Fibroblast of the conjunctiva (primary cell): ENCODE results near the gene CAMTA1.

Experiments used
- DNase-seq: peaks from one replicate; pipeline ENCODE4 v3.0.0-alpha.2; 2010; ENCODE audit warnings: low read depth

CAMTA1 gene

DNA sequence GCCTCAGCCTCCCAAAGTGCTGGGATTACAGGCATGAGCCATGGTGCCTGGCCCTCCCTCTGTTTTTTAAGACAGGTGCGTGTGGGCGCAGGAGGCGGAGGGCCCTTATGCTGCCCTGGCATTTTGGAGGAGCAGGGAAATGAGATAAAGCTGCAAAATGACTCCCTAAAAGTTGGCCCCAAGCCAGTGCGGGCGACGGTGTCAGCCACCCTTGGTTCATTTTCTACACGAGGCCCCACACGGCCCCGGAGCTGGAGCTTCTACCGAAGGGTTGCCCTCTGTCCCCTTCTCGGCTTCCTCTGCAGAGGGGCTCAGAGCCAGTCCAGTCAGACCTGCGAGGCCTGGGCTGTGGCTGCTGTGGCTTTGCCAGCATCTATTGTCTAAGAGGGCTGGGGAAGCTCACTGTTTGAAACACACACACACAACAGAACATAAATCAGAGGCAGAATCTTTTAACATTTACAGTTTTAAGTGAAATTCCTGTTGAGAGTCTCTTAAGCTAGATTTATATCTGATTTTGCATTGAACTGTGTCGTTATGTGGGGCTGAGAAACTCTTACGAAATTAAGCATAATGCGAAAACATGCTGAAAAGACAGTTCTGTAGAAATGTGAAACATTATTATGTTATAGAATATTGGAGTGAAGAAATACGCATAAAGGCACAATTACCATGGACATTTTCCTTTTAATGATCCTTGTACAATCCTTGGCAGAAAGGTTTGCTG is 255.9 kb downstream of the CAMTA1 start:
- no peak for DNase-seq

- no peak for DNase-seq
Measured at GRCh38 chr1:7042322-7043190, 257.3 kb downstream of the CAMTA1 start.

DNA sequence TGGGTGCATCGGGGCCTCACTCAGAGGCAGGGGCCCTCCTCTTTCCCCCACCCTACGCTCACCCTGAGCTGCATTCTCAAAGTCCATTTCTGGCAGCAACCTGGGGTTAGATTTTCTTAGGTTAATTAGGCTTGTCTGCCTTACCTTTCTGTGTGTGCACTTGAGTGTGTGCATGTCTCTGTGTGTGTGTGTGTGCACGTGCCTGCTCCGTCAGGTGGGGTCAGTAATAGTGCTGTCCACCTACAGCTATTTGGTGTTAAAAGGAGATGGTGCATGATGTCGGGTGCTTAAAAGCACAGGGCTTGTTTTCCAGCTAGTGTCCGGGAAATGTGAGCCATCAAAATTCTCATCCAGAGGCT is 257.9 kb downstream of the CAMTA1 start:
- no peak for DNase-seq

DNA sequence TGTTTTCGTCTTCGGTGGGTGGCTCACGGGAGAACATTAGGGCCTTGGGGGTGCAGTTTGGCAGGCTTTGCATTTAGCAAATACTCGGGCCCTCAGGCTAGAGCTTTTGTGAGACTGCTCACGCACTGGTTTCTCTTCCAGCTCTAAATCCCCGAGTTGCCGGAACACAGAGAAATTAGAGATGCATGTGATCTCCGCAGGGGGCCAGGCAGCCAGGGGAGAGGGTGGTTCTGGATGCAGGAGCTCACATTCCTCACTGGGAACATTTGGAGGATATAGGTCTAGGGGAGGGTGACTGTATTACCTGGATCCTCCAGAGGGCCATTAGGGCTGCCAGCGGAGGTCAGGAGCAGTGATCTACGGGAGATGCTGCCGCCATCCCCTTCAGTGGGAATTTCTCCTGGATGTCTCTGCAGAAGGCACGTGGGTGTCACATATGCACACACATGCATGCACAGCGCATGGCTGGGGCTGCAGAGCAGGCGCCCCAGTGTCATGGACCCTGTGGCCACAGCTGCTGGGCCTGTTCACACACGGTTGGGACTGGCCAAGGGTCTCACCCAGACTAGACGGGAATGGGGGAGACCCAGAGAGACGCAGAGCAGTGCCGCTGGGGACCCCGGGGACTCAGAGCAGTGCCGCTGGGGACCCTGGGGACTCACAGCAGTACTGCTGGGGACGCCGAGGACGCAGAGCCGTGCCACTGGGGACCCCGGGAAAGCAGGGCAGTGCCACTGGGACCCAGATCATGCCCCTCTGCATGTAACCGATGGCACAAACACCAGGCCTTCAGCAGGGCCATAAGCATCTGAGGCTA is 258.7 kb downstream of the CAMTA1 start:
- DNase-seq, result no peak

GRCh38 chr1:7045897-7046296 is 260.6 kb downstream of the CAMTA1 start:
- DNase-seq, result no peak

- peak; percentile 1 for DNase-seq
Measured at GRCh38 chr1:7046314-7046713, 261.1 kb downstream of the CAMTA1 start.

DNA sequence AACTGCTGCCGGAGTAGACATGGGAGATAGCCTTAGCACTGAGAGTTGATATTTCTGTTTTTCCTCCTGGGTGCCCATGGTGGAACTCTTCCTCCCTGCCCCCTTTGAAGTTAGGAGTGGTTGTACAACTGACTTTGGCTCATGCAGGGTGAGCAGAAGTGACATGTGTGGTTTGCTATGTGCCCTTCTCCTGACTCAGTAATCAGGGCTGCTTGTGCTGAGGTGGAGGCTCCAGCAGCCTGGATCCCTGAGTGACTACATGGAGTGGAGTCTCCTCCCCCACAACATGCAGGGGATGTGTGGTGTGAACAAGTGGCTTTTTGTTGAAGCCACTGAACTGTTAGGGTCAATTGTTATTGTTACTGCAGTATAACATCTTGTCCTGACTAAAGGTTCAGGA is 261.6 kb downstream of the CAMTA1 start:
- no peak for DNase-seq

- no peak for DNase-seq
Measured at GRCh38 chr1:7047866-7048265, 262.6 kb downstream of the CAMTA1 start.

DNA sequence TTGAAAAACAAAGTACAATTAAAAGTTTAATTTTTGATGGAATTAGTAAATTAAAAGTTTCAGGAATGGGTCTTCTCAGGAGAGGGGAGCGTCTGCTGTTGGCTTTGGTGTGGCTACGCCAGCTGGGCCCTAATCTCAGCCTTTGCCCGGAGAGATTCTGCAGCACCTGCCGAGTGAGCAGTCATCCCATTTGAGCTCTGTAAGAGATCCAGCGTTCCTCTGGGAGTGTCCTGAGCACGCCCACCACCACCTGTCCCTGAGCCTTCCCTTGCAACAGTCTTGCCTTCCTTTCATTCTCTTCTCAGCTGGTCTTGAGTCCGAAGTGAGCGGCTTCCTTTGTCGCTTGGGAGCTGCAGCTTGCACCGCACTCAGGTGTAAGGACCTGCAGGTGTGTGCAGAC is 263.1 kb downstream of the CAMTA1 start:
- DNase-seq, result no peak

DNA sequence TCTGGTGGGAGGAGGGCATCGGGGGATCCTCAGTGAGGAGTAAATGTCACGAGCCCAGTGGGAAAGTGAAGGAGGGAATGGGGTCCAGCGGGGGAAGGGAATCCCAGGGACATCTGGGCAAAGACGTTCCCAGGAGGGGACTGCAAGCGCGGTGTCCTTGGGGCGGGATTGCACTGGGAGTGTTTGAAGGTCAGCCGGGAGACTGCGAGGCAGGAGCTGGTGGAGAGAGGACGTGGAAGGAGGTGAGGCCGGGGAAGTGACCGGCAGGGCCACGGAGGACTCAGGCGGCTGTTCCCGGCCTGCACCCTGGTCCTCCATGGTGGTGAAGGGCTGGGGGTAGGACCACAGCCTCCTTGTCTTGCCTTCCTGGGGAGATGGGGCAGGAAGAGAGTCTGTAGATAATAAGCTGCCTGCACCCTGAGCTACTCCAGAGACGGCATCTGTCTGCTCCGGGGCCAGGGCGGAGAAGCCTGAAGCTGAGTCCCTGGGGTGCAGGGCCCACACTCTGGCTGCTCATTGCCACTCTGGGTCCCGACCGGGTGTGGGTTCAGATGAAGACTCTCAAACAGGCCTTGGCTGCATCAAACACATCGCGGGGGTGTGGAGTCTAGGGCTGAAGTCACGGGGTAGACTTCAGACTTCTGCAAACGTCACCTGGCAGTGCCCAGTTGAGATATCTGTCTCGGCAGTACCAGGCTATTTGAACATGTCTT is 264.8 kb downstream of the CAMTA1 start:
- no peak for DNase-seq

DNA sequence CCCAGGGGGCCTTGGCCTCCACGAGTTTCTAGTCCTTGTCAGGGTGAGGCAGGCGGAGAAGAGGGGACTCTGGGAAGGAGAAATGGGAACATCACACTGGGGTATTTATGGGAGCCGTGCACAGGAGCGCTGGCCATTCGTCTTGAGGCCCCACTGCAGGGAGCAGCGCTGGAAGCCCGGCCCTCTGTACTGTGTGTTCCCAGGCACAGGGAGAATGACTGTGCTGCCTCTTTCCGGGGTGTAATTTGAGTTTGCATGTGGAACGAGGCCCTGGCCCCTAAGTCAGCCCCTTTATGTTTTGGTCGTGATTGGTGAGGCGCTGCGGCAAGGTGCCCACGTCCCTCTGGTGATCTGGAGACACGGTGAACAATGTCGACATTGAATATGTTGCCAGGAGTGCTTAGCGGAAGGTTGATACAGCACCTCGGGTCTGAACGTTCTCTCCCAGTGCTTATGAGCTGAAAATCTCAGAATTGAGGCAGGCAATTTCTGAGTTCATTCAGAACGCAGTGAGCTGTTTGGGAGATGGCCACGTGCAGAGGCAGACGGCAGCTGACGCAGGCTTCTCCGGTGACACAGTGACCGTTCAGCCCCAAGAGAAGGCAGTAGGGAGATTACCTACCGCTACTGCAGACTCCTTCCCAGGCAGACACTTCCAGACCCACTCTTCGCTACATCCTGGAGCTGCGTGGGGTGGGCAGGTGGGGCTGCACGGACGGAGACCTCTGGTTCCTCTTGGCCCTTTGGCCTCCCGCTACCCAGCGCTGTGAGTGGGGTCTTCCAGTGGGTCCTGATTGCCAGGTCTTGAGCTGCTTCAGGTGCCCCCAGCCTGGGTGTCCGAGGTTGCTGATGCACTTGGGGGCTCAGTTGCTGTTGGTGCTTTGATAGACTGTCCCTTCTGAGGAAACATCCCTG is 265.8 kb downstream of the CAMTA1 start:
- DNase-seq, result no peak

- DNase-seq, result no peak
Measured at GRCh38 chr1:7052701-7053100, 267.4 kb downstream of the CAMTA1 start.

- no peak for DNase-seq
Measured at GRCh38 chr1:7060745-7061144, 275.5 kb downstream of the CAMTA1 start.

GRCh38 chr1:7062346-7063061 is 277.2 kb downstream of the CAMTA1 start:
- no peak for DNase-seq

DNA sequence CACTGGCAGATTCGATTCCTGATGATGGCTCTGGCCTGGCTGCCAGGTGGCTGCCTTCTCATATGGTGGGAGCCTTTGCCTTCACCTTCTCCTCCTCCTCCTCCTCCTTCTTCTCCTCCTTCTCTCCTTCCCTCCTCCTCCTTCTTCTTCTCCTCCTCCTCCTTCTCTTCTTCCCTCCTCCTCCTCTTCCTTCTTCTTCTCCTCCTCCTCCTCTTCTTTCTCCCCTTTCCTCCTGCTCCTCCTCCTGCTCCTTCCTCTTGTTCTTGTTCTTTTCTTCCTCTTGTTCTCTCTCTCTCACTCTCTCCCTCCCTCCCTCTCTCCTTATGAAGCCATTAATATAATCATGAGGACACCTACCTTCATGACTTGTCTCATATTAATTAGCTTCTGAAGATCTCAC is 278.7 kb downstream of the CAMTA1 start:
- DNase-seq, result no peak

GRCh38 chr1:7068552-7068951 is 283.3 kb downstream of the CAMTA1 start:
- no peak for DNase-seq

DNA sequence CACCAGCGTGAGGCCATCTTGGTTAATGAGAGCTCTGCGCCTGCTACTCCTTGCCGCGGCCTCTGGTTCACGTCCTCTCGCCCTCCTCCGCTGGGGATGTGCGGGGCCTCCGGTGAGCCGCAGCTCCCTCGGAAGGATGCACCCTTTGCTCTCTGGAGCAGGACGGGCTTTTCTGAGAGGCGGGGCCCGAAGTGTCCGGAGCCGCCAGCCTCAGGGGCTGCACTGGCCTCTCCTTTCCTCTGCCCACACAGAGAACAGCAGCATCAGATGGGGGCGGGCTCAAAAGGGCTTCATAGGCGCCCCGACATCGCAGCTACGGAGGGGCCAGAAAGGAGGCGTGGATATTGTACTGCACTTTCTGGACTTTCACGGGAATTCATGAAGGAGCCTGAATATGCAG is 284.7 kb downstream of the CAMTA1 start:
- no peak for DNase-seq

GRCh38 chr1:7070389-7071029 is 285.3 kb downstream of the CAMTA1 start:
- peak; percentile 49 for DNase-seq

DNA sequence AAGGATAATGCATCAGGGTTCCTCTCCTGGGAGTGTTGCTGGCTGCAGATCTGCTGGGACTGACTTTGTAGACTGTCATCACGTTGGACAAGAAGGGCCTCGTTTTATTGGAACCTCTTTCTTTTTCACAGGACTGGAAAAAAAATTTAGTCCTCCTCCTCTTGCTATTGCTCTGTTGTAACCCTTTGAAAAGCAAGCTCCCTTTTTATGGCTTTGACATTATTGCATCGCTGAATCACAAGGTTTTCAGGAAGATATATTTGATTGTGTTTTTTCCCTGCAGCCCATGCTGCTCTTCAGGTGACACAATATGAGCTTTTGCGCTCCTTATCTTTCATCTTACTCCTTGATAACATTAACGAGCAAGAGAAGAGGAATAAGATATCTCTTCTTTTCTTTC is 290.9 kb downstream of the CAMTA1 start:
- DNase-seq, result no peak

DNA sequence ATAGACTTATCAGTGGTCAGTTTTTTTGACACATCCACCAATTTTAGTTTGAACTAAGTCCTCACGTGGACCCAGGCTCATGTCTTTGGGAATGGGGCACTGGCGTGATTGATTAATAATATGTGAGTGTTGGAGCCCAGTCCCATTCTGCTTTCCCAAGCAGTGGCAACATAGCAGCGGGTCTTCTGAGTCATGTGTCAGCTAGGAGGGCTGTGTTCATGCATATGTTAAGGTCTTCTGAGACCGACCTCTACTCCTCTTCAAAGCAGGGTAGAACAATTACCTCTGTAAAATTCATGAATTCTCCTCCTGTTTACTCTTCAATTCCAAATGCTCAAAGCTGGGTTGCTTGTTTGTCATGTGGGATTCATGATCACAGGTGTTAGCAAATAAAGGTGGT is 291.3 kb downstream of the CAMTA1 start:
- no peak for DNase-seq
